Measurements from ENCODE around the gene CTSW. TPM values are rescaled to one million over a fixed set of nuclear protein-coding genes. Genes with fewer than 3 reads are reported as not detected.
A peak's percentile ranks its signal among the peaks of the same experiment; 100 is the strongest.

CTSW gene
- total RNA-seq, 1 donor from 2014 or later, result not detected

GRCh38 chr11:65861533-65862183 lies 18.0 kb upstream of the CTSW start:
- no peak for TF ChIP-seq CTCF (IDR thresholded peaks at IDR 0.05; ENCODE audit: insufficient read depth, low read length, severe bottlenecking)

GRCh38 chr11:65862191-65862735 lies 17.4 kb upstream of the CTSW start:
- peaks cover 40% of the 10 kb centered on the region for H3K36me3 ChIP-seq (ENCODE audit: control insufficient read depth, insufficient read depth, low read length)
- TF ChIP-seq CTCF (IDR thresholded peaks at IDR 0.05; ENCODE audit: insufficient read depth, low read length, severe bottlenecking), result no peak
- no peak overlapping the region for H3K4me3 ChIP-seq (ENCODE audit: low read depth, low read length)
- H3K27me3 ChIP-seq (ENCODE audit: control insufficient read depth, insufficient read depth, low read length), result no peaks in the 10 kb centered on the region
- DNase-seq (ENCODE audit: low read depth) (no peak), FAIRE-seq (no peak)

More at GRCh38 chr11:65861533-65862183, 18.0 kb upstream of the CTSW start:
- H3K4me3 ChIP-seq (ENCODE audit: low read depth, low read length), result peak overlapping the region; percentile 98
- DNase-seq (ENCODE audit: low read depth) (no peak), FAIRE-seq (no peak)
- H3K27me3 ChIP-seq (ENCODE audit: control insufficient read depth, insufficient read depth, low read length), result no peaks in the 10 kb centered on the region
- peaks cover 38% of the 10 kb centered on the region for H3K36me3 ChIP-seq (ENCODE audit: control insufficient read depth, insufficient read depth, low read length)

GRCh38 chr11:65862941-65863888 lies 16.4 kb upstream of the CTSW start:
- peaks cover 40% of the 10 kb centered on the region for H3K36me3 ChIP-seq (ENCODE audit: control insufficient read depth, insufficient read depth, low read length)
- no peaks in the 10 kb centered on the region for H3K27me3 ChIP-seq (ENCODE audit: control insufficient read depth, insufficient read depth, low read length)
- no peak for TF ChIP-seq CTCF (IDR thresholded peaks at IDR 0.05; ENCODE audit: insufficient read depth, low read length, severe bottlenecking)
- no peak for DNase-seq (ENCODE audit: low read depth)
- no peak overlapping the region for H3K4me3 ChIP-seq (ENCODE audit: low read depth, low read length)
- no peak for FAIRE-seq

- Histone ChIP-seq H3K4me3 (ENCODE audit: low read depth, low read length) (no peak overlapping the region), H3K36me3 (ENCODE audit: control insufficient read depth, insufficient read depth, low read length) (peaks cover 40% of the 10 kb centered on the region), H3K27me3 (ENCODE audit: control insufficient read depth, insufficient read depth, low read length) (no peaks in the 10 kb centered on the region)
- no peak for FAIRE-seq
- no peak for TF ChIP-seq CTCF (IDR thresholded peaks at IDR 0.05; ENCODE audit: insufficient read depth, low read length, severe bottlenecking)
- no peak for DNase-seq (ENCODE audit: low read depth)
Measured at GRCh38 chr11:65863889-65864705, 15.5 kb upstream of the CTSW start.

GRCh38 chr11:65864706-65865471 lies 14.7 kb upstream of the CTSW start:
- Histone ChIP-seq H3K4me3 (ENCODE audit: low read depth, low read length) (no peak overlapping the region), H3K36me3 (ENCODE audit: control insufficient read depth, insufficient read depth, low read length) (peaks cover 40% of the 10 kb centered on the region), H3K27me3 (ENCODE audit: control insufficient read depth, insufficient read depth, low read length) (no peaks in the 10 kb centered on the region)
- TF ChIP-seq CTCF (IDR thresholded peaks at IDR 0.05; ENCODE audit: insufficient read depth, low read length, severe bottlenecking), result no peak
- no peak for FAIRE-seq
- no peak for DNase-seq (ENCODE audit: low read depth)

Measured in bronchial epithelial cell (primary cell).